Thoracic aorta endothelial cell (primary cell): ENCODE results near the gene CDC25B. TPM values are rescaled to one million over a fixed set of nuclear protein-coding genes. Genes with fewer than 3 reads are reported as not detected.

Experiments
- total RNA-seq: library from RNA; depleted of rRNA; stranded (reverse); fragments of >200 nt; gene quantifications from 2 replicates; pipeline ENCODE4 v1.2.3, GENCODE V29; 2012

CDC25B gene
- total RNA-seq, result 34.8 and 52.6 TPM in 2 replicates

GRCh38 chr20:3795511-3796468 is at the start of gene CDC25B:
Gene CDC25B, plus strand, starts transcription at chr20:3796310. Its CDS starts 222 bp downstream, at chr20:3796532.

GRCh38 chr20:3767427-3768341 is 28.4 kb upstream of the CDC25B start, which contains the start of gene ADISSP:
Gene ADISSP, minus strand, starts transcription at chr20:3767753. Its CDS starts 7,653 bp downstream, at chr20:3760100.

GRCh38 chr20:3781153-3781910 is 14.8 kb upstream of the CDC25B start, which contains the start of gene SPEF1:
Gene SPEF1, minus strand, starts transcription at chr20:3781448. Its CDS starts 161 bp downstream, at chr20:3781287.

GRCh38 chr20:3786665-3787323 is 9.3 kb upstream of the CDC25B start, which contains the start of gene CENPB:
Gene CENPB, minus strand, starts transcription at chr20:3786740. Its CDS starts 257 bp downstream, at chr20:3786483.

GRCh38 chr20:3820048-3820900 is 24.2 kb downstream of the CDC25B start, which contains the start of gene AP5S1:
Gene AP5S1, plus strand, starts transcription at chr20:3820547. Its CDS starts 1,571 bp downstream, at chr20:3822118.

GRCh38 chr20:3846740-3847428 is 50.8 kb downstream of the CDC25B start, which contains the start of gene MAVS:
Gene MAVS, plus strand, starts transcription at chr20:3846834. Its CDS starts 7,791 bp downstream, at chr20:3854625.

Other genes starting within 250 kb of the CDC25B start
- not detected in 2 replicates for gene GFRA4, start 132.9 kb upstream of the CDC25B start, total RNA-seq
- gene ADAM33, start 114.3 kb upstream of the CDC25B start, total RNA-seq, result not detected in 2 replicates
- not detected in 2 replicates for gene SIGLEC1, start 83.7 kb upstream of the CDC25B start, total RNA-seq
- gene HSPA12B, start 63.6 kb upstream of the CDC25B start, total RNA-seq, result 5.2 and 23.8 TPM in 2 replicates
- 29.0 and 33.6 TPM in 2 replicates for gene ADISSP, start 28.6 kb upstream of the CDC25B start, total RNA-seq
- 0.13 TPM in 1 of 2 replicates, not detected in the other for gene SPEF1, start 14.9 kb upstream of the CDC25B start, total RNA-seq
- 70.2 and 76.9 TPM in 2 replicates for gene CENPB, start 9.6 kb upstream of the CDC25B start, total RNA-seq
- gene AP5S1, start 24.2 kb downstream of the CDC25B start, total RNA-seq, result 13.6 and 14.0 TPM in 2 replicates
- 30.3 and 43.3 TPM in 2 replicates for gene MAVS, start 50.5 kb downstream of the CDC25B start, total RNA-seq
- gene PANK2, start 93.1 kb downstream of the CDC25B start, total RNA-seq, result 56.6 and 68.4 TPM in 2 replicates
- 8.8 and 9.5 TPM in 2 replicates for gene RNF24, start 219.2 kb downstream of the CDC25B start, total RNA-seq